NCI-H2029 (cell line): Measurements from ENCODE around the gene SPOCK3.

Source experiments
- DNase-seq: peaks from one replicate; lab custom pipeline; 2025; lab: John Stamatoyannopoulos, UW

Gene SPOCK3

DNA sequence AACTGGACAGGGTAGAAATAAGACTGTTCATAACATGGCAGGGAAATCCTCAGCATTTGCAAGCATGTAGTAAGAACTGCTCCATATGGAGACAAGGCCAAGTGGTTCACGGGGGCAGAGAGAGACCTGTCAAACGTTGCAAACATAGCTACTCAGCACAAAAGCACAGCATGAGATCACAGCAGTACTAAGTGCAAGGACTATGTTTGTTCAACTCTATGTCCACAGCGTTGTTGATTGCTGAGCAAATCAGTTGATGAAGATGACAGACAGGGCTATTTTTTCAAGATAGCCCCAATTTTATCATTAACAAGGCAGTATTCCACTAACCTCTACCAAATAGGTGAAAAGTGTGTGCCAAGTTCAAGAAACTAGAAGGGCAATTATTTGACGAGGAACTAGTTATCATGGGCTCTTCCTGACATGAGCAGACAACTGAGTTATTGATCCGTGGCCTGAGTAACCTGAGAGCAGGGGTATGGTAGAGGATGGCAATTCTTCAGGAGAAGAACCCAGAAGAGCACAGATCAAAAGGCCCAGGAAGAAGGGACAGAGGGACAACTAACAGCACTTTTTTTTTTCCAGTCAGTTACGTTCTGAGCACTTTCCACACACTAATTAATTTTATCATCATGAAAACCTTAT lies 57.4 kb downstream of the SPOCK3 start:
- DNase-seq = peak; percentile 0

DNA sequence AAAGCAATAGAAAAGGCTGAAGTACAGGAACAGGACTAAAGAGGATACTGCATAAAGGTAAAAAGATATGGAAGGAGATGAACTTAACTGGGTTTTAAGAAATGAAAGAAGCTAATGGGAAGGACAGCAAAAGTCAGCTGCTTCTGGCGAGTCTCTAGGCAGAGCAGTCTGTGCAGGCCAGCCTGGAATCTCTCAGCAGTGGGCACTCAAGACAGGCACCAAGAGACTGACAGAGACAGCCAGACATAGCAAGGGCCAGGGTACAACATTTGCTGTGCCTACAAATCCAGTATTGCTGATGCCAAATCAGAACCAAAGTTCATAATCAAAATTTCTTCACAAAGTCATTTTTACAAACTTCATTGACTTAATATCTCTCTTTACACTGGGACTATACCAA lies 62.4 kb downstream of the SPOCK3 start:
- no peak for DNase-seq

- no peak for DNase-seq
Measured at GRCh38 chr4:167168611-167169010, 65.7 kb downstream of the SPOCK3 start.

- no peak for DNase-seq
Measured at GRCh38 chr4:167150587-167150986, 83.7 kb downstream of the SPOCK3 start.

DNA sequence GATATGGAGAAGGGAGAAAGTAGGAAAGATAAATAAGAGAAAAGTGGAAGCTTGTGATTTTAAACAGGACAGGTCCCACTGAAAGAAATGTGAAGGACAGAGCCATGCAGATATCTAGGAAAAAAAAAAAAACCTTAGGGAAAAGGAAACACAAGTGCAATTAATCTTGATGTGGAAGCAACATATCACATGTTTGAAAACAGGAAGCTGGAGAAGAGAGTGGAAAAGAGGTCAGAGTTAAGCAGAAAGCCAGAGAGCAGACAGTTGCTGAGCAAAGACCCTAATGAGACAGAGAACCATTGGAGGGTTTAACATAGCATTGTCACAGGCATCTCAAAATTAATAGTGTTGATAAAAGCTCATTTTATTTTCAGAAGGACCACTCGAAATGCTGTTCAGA lies 89.7 kb downstream of the SPOCK3 start:
- DNase-seq = no peak

GRCh38 chr4:167143018-167143417 lies 91.3 kb downstream of the SPOCK3 start:
- no peak for DNase-seq

DNA sequence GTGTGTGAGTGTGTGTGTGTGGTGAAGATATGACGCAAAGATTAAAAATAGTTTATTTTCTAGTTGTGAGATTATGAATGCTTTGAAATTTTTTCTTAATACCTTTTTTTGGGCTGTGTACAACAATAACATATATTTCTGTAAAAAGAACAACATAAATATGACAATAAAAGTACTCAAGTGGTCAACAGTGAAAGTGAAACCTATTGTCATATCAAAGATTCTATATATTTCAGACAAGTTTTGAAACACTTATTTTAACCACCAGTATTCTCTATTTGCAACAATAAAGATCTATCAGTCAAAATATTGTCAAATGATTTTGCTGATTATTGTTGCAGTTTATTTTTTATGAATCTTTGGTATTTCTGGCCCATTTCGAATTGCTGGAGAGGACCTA lies 98.0 kb downstream of the SPOCK3 start:
- no peak for DNase-seq

DNA sequence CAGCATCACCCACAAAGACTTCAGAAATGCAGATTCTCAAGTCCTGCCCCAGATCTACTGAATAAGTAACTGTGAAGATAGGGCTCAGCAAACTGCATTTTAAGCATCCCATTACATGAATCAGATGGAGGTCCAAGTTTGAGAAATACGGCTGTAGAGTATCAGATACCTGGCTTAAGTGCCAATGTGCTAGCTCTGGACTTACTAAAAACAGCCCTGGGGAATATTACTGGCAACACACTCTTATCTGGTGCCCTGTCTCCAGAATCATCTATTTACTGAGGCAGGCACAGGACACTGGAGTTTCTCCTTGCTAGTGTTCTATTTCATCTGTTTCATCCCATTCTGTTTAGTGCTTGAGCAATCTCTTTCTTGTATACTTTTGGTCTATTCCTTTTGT lies 105.1 kb downstream of the SPOCK3 start:
- no peak for DNase-seq

DNA sequence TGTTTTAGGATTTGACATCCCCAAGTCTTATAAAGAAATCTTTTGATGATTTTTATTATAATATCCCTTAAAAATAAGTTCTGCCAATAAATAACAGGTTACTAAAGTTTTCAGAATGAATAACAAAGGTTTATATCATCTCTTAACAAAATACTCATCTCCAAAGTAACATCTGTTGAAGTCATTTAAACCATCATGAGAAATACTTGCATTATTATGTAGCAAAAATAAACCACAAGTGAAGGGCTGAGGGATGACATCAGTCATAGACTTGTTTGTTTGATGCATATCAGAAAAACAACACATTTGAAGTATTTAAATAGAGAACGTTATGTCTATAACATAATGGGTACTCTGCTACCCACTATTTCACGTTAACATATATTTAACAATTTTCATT lies 114.9 kb downstream of the SPOCK3 start:
- DNase-seq = no peak

GRCh38 chr4:167117273-167117672 lies 117.0 kb downstream of the SPOCK3 start:
- no peak for DNase-seq

- no peak for DNase-seq
Measured at GRCh38 chr4:167114416-167114971, 119.8 kb downstream of the SPOCK3 start.

GRCh38 chr4:167111622-167112021 lies 122.7 kb downstream of the SPOCK3 start:
- no peak for DNase-seq

- DNase-seq = no peak
Measured at GRCh38 chr4:167111092-167111491, 123.2 kb downstream of the SPOCK3 start.

DNA sequence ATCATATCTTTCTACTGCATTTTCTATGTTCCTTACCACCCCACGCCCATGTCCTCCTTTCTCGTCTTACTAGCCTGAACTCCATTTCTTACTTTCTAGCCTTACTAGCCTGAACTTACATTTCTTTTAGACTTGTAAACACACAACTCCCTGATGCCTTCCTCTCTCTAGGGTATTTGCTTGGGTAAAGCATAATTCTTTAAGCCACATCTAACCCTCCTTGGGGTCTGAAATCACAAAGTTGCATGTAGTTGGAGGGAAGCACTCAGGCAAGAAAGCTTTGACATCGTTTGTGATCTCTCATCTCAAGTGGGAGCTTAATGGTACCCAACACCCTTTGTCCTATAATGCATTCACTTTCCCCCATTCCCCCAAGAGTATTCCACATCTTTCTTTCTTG lies 124.4 kb downstream of the SPOCK3 start:
- no peak for DNase-seq

GRCh38 chr4:167105857-167106256 lies 128.4 kb downstream of the SPOCK3 start:
- DNase-seq = no peak

GRCh38 chr4:167102475-167102874 lies 131.8 kb downstream of the SPOCK3 start:
- DNase-seq = no peak

- DNase-seq = no peak
Measured at GRCh38 chr4:167101035-167101434, 133.3 kb downstream of the SPOCK3 start.

- peak; percentile 75 for DNase-seq
Measured at GRCh38 chr4:167100120-167100519, 134.2 kb downstream of the SPOCK3 start.

GRCh38 chr4:167088115-167088514 lies 146.2 kb downstream of the SPOCK3 start:
- DNase-seq = no peak

- DNase-seq = no peak
Measured at GRCh38 chr4:167084321-167084720, 150.0 kb downstream of the SPOCK3 start.

DNA sequence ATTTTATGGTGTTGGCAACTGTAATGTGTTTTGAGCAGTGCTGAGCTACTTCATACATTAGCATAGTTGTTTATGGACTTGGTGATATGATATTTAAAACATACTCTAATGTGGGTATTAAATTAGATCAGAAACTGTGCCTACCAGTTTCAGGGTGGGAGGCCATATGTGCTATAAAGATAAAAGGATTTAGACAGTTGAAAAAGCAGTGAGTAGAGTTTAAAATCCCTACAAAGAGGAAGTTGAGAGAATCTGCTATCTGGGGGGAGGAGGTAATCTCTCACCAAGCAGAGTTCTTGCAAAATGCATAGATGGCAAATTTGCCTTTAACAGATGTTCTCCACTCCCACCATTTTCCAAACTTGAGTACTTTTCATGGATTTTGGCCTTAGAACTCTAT lies 154.5 kb downstream of the SPOCK3 start:
- DNase-seq = no peak

- DNase-seq = no peak
Measured at GRCh38 chr4:167052631-167053091, 181.6 kb downstream of the SPOCK3 start.

- no peak for DNase-seq
Measured at GRCh38 chr4:167049257-167049656, 185.0 kb downstream of the SPOCK3 start.

GRCh38 chr4:167041524-167041923 lies 192.8 kb downstream of the SPOCK3 start:
- no peak for DNase-seq
